ENCODE results near the gene GPR87. TPM values are rescaled to one million over a fixed set of nuclear protein-coding genes. Genes with fewer than 3 reads are reported as not detected.

Gene GPR87
- total RNA-seq, 1 experiment from 2014 or later = 1.8 TPM

DNA sequence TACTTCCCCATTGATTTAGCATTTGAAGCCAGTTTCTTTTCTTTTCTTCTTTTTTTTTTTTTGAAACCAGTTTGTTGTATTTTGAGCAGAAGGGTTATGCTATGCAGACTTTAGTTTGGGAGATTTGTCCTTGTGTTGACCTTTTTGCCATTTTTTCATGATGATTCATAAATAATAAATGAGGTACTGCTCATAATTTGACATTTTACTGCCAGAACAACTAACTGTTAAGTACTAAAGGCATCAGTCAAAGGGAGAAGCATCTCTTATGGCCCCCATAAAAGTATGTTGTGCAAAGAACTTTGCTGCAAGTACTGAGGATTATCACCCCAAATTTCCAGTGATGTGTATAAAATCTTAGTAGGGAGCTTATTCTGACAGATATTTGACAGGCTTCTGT lies 1.7 kb upstream of the GPR87 start:
- no peak for DNase-seq (ENCODE audit: low spot score)

DNA sequence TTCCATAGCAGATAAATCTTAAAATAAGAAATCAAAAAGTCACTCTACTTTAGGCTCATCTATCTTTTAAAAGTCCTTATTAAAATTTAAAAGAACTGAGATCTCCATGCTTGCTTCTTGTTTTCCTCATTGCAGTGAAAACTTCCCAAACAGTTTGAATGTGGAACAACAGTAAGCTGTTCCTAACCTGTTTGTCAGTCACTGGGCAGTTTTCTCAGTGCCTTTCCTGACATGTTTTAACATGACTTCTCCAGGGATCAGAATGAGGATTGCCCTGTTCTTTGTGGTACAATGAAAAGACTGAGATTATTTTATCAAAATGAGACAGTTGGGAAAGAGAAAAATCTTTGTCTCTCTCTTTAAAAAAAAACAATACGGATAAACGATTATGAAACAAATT lies 774 bp downstream of the GPR87 start:
- peak; percentile 55 for DNase-seq (ENCODE audit: low spot score)

DNA sequence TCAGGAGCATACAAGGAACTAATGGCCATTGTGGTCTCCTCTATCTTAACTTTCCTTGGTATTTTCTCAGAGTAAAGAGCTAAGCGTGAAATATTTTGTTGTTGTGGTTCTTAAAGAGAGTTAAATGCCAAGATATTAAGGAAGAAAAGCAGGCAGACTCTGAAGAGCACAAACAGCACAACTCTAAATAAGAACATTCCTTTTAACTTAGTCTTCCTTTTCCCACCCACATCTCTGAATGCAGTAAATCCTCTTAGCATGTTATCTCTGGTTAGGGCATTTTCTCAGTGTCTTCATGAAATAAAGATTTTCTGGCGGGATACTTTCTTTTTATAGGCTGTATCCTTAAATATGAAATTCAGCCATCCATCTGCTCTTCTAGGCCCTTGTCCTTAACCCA lies 1.5 kb downstream of the GPR87 start:
- DNase-seq (ENCODE audit: low spot score) = peak; percentile 51

DNA sequence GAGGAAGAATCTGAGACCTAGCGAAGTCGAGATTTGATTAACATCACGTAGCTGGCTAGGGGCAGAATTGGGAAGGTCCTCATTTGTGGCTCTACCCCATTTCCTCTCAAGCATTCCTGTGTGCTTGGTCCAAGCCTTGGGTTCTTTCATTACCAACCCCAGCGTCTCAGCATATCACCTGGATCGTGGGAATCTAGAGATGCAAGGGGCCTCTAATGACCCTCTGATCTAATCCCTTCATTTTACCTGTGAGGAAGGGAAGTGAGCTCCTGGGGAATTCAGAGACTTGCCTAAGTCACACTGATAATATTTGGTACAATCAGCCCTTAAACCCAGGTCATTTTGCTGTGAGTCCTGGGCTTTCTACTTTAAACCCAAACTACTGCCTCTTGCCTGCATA lies 2.0 kb downstream of the GPR87 start:
- DNase-seq (ENCODE audit: low spot score) = no peak

DNA sequence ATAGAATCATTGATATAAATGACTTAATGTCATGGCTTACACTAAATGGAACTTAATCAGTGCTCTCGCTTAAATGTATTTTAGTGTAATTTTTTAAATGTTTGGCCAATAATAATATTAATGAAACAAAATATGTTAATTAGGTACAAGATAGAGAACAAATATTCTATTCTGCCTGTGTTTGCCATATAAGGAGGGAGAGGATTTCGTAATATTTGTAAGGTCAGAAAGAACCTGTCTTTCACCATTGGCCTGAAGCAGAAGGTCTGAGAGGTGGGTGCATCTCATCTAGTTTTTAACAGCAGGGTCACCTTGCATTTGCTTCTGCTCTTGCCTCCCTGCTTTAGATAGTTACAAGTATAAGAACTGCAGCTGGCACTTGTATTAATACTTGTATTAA lies 2.5 kb downstream of the GPR87 start:
- DNase-seq (ENCODE audit: low spot score) = no peak

DNA sequence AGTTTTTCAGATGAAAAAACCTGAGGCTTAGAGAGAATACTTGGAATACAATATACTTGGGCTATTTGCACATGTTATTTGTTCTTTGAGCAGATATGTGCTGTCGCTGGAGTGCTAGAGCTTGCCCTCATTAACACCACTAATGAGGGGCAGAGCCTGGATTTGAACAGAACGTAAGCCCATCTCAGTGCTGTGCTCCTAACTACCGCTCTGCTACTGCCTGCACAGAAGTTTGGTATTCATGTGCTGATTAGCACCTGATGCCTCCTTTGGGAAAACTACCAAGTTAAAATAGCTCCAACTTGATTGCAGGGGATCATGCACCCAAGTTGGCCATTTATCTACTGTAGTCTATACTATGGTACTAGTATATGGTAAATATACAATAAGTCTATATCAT lies 3.6 kb downstream of the GPR87 start:
- no peak for DNase-seq (ENCODE audit: low spot score)

DNA sequence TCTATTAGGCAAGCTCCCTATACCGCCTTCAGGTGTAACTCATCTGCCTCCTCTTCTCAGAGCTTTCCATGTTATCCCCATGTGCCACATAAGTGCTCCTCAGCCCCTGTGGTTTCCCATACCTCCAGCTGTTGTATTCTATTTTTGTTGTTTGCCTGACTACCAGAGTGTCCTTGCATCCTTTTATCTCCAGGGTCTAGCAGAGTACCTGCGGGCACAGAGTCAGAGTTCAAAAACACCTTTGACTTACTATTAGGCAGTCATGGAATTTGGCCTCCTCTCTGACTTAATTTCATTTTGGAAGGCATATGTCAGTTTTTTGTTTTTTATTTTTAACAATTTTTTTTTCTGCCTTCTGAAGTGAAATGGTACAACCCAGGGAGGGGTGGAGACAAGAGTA lies 7.1 kb downstream of the GPR87 start:
- DNase-seq (ENCODE audit: low spot score) = no peak

DNA sequence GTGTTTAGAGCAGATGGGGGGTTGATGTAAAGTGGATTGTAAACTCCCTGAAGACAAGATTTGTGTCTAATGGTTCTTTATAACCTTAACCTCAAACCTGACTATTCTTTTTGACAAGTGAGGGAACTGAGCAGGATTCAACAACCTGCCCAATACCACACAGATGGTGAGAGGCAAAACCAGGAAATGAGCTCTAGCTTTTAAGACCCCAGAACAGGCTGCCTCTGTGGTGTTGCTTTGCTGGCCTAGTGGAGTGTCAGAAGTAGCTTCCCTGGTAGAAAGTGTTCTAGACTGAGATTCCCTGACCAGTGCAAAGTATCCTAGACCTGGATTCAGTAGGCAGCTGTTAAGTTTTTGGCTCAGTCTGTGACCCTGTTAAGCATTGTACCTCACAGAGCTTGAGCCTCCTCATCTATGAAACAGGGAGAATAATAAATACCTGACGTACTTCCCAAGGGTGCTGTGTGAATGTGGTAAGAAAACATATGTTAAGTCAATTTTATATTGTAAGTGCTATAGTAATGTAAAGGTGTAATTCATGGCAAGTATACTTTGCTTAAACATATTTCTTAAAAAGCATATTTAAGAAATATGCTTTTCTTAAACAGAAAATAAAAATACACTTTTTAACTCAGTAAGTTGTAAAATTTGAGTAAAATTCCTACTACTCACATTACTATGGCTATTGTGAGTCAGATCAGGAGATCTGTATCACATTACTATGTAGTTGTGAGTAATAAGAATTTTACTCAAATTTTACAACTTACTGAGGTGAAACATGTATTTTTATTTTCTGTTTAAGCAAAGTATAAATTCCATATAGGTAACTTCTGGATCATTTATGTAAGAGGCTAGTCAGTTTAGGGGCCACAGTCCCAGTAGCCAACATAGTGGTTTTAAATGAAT lies 8.8 kb downstream of the GPR87 start:
- DNase-seq (ENCODE audit: low spot score) = no peak

DNA sequence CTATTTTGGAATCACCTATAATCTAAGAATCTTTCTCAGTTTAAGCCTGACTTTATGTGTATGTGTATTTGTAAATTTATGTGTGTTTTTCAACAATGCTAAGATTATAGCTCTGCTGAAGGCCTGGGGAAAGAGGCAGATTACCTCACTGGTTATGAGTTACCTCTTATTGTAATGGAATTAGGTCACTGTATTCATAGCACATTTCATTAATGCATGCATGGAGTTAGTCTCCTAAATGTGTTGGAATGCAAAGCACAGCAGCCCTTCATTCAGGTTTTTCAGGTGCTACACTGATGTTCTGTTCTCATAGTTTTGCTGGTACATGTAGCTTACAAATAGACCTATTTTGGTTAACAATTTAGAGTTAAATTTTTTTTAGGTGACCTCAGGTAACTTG lies 9.5 kb downstream of the GPR87 start:
- DNase-seq (ENCODE audit: low spot score) = no peak

DNA sequence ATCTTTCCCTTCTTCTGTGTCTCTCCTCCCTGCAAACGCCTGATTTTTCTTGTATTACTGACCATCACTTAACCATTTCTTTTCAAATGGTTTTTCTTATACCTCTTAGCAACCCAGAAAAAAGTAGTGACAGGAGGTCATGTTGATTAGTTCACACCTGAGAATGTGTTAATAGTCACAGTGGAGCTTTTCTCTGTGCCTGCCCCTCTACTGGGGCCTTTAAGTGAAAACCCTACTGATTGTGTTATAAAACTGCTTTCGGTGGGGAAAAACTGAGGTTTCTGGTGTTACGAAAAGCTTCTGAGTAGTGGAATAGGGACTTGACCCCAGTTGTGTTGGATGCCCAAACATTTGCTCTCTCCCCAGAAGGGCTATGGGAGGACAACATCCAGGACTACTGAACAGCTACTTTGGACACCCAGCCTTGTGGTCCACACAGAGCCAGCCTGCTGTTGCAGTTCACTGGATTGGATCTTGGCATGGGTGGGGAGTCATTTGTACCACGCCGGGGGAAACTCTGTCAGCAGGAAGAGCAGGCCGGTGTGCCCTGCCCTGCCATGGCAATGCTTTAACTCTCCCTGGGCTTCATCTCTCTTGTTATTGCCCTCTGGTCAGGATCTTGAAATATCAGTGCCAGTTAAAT lies 10.3 kb downstream of the GPR87 start:
- no peak for DNase-seq (ENCODE audit: low spot score)

DNA sequence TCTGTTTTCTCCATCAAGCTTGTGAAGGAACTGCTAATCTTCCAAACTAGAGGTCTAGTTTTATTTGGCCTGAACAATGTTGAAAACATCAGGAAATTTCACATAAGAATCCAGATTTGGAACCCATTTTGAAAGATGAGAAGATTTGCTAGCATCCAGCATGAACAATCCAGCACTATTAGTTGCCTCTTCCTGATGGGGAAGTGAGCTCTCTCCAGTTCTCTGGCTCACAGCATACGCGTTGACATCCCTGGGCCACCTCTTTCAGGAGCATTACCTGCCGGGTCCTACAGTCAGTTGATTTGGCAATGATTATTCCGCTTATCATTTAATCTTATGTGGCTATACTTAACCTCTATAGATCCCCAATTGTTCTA lies 10.9 kb downstream of the GPR87 start:
- no peak for DNase-seq (ENCODE audit: low spot score)

DNA sequence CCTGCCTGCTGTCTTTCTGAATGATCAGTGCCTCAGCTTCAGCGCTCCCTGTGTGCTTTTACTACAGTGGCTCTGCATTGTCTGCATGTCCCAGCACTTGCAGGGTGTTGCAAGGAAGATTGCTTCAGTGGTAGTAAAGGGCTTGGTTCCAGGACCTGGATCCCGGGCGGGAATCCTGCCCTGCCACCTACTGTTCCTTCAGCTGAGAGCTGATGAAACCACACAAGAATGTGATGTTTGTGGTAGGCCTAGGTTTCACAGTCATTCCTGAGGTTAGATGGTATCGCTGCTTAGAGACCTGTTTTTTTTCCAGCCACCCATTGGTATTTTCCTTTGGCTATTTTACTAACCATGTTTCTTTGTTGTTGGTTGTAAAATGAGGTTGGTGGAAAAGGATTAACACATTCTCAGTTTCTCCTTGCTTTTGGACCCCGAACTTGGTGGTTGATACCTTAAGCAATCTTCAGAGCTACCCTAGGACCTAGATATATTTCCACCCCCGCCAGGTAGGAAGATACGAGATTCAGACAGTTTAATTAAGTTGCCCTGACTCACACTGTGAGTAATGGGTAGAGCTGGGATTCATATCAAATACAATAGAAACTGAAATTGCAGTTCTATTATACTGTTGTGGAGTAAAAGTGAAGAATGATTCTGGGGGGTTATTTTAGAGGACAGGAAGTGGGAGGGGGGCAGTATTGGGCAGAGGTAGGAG lies 11.4 kb downstream of the GPR87 start:
- peak; percentile 98 for DNase-seq (ENCODE audit: low spot score)

DNA sequence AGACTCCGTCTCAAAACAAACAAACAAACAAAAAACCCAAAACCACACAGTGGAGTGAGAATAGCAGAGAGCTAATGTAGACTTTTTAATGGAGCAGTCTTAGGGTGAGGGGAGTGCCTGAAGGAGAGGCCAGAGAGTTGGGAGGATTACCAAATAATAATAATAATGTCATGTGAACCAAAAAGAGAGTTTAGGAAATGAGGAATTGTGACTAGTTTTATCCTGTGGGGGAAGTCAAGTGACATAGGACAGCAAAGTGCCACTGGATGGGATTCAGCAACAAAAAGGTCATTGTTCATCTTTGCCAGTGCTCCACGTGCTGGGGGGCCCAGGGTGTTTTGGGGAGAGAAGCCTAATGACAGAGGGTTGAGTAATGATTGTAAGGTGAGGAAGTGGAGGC lies 12.9 kb downstream of the GPR87 start:
- DNase-seq (ENCODE audit: low spot score) = no peak

DNA sequence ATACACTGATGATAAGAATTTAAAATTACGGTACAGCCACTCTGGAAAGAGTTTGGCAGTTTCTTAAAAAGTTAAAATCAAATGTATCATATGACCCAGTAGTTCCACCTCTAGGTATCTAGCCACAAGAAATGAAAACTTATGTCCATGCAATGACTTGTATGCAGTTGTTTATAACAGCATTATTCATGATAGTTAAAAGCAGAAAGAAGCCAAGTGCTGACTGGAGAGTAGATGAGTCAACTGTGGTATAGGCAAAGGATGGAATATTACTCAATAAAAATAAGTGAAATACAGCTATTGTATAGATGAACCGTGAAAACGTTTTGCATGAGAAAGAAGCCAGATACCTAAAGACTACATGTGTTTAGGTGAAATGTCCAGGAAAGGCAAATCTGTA lies 14.8 kb downstream of the GPR87 start:
- DNase-seq (ENCODE audit: low spot score) = no peak

DNA sequence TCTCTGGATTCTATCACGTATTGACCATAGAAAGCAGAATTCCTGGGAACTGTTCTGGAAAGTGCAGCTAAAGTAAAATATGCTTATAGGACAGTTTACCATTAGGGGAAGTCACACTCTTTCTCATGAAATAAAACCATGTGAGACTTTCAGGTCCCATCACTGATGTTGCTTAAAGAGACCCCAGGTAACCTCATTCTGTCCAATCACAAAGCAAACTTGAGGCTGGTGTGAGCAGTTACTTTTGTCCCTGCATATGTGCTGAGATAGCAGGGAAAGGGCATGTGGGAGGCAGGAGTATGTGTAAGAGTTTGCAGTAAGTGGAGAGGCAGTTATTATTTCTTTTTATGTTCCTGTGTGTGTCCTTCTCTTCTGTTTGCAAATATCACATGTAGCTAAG lies 16.1 kb downstream of the GPR87 start:
- DNase-seq (ENCODE audit: low spot score) = no peak

DNA sequence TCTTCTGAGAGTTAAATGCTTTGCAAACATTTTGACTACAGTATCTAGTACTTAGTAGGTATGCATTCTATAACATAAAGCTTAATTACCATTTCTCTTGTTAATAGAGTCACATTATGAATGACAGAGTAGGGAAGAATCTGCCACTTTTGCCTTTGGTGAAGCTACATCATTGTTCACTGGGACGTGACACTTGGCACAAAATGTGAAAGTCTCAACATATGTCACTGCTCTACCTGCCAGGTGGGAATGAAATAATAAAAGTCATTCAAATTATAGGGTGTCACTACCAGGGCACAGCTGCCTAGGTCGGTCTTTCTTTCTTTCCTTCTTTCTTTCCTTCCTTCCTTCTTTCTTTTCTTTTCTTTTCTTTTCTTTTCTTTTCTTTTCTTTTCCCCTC lies 17.6 kb downstream of the GPR87 start:
- no peak for DNase-seq (ENCODE audit: low spot score)

DNA sequence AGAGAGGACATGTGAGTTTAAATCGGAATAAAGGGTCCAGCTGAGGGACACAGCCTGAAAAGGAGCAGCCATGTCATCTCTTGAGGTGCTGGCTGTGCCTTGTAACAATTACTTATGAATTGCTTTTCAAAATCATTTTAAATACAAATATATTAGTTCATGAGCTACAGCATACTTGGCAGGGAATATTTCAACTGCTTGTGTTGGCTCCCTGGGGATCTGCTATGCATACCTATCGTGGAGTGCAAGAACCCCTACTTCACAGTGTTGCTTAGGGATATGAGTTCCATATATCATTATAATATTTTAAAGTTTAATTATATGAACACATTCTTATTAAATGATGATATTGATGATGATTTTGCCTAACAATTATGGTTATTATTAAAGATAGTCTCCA lies 19.2 kb downstream of the GPR87 start:
- DNase-seq (ENCODE audit: low spot score) = no peak

DNA sequence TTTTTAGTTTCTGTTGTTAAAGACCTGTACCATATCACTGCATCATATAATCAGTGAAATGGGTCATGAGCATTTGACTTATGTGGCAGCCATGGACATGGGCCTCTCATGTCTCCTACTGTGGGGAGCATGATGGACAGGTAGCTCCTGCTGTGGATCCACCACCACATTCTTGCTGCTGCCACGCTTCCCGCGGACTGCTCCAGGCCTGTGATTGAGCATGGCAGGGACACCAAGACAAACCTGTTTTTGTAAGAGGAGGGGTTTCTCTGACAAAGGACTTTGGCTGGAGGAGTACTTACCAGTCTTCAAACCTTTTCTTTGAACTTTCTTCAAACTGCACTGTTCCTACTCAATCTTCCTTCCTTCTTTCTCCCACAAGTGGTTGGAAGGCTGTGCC lies 20.4 kb downstream of the GPR87 start:
- DNase-seq (ENCODE audit: low spot score) = no peak

DNA sequence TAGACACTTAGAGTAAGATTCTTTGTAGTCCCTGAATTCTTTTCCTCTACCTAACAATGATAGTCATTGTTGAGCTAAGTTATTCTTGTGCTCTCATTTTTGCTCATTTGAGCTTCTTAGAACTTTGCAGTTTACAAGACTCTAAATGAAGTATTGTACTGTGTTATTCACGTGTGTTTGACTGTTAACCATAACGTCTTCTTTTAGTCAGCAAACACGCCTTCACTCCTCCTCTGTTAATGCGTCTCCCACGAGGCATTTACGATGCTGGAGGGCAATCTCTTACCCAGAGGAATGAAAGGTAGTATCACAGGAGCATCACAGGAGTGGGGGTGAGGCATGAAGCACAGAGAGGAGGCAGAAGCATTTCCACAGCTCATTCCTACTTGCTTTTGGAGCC lies 23.5 kb downstream of the GPR87 start:
- no peak for DNase-seq (ENCODE audit: low spot score)

DNA sequence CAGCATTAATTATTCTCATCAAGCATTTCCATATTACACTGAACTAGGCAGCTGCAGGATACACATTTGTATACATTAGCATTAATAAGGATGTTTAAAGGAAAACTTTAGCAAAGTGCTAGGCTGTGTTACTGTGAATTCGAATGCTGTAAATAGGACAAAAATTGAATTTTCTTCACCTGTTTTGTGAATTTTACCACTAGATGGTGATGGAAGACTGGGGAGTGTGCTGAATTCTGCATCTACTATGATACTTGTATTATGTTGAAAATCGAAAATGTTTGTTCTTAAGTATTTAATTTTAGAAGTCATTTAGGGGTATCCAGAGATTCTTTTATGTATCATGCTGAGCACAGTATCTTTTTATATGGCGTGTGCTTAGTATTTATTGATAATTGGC lies 25.9 kb downstream of the GPR87 start:
- peak; percentile 67 for DNase-seq (ENCODE audit: low spot score)

DNA sequence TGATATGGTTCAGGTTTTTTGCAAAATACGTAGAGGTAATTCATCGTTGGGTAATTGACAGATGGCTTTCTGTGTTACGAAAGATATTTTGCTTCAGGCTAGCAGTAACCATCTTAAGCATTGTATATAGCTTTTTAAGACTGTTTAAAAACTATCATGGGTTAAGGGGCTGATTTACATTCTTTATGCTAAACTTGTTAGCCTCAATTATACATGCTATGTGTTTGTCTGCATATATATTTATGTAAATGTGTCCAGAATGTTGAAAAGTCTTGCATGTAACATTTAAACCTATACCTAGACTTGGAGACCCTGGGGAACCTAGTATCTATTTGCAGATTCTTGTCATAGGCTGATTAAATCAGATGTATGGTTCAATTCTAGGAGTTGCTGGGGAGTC lies 27.2 kb downstream of the GPR87 start:
- DNase-seq (ENCODE audit: low spot score) = no peak

DNA sequence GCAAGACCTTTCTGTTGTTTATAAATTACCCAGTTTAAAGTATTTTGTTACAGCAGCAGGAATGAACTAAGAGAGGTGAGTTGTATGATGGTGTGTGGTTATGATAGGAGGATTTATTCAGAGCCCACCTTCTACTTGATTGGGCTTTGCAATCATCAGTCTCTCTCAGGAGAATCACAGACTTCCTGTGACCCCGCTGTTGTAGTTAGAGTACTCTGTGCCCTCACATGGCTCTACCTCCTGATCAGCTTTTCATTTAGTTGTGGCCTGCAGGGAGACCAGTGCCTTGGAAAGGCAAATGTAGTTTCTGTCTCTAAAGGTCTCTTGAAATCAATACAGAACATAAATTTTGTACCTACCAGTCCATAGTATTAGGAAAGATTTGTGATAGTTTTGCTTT lies 30.7 kb downstream of the GPR87 start:
- no peak for DNase-seq (ENCODE audit: low spot score)
